Epithelial cell of prostate (primary cell): Measurements from ENCODE around the gene ATOH1.

Experiments used
- DNase-seq: peaks from one replicate; pipeline ENCODE4 v3.0.0-alpha.2; 2011; ENCODE audit warnings: low read depth, low spot score
- H3K27ac ChIP-seq: fragments of 450-650 bp; 2 replicates; pipeline ENCODE4 v1.5.1; 2017; ENCODE audit warnings: mild to moderate bottlenecking

ATOH1 gene

GRCh38 chr4:93828332-93828994, at the start of gene ATOH1:
Gene ATOH1 (plus strand): TSS chr4:93828753. CDS start chr4:93828927, 174 bp downstream.
- DNase-seq, result no peak
- H3K27ac ChIP-seq, result no peak within 1 kb of the TSS

GRCh38 chr4:93779228-93779627, 49.3 kb upstream of the ATOH1 start:
- DNase-seq, result no peak

GRCh38 chr4:93780080-93780479, 48.5 kb upstream of the ATOH1 start:
- no peak overlapping the region for H3K27ac ChIP-seq
- DNase-seq, result no peak

More at GRCh38 chr4:93779228-93779627, 49.3 kb upstream of the ATOH1 start:
- H3K27ac ChIP-seq, result no peak overlapping the region

- DNase-seq, result no peak
- H3K27ac ChIP-seq, result no peak overlapping the region
These were observed 47.4 kb upstream of the ATOH1 start for GRCh38 chr4:93781198-93781597.

- DNase-seq, result no peak
These were observed 42.4 kb upstream of the ATOH1 start for GRCh38 chr4:93786149-93786548.

GRCh38 chr4:93788712-93789111, 39.8 kb upstream of the ATOH1 start:
- no peak for DNase-seq
- no peak overlapping the region for H3K27ac ChIP-seq

More at GRCh38 chr4:93786149-93786548, 42.4 kb upstream of the ATOH1 start:
- no peak overlapping the region for H3K27ac ChIP-seq

- no peak for DNase-seq
These were observed 36.9 kb upstream of the ATOH1 start for GRCh38 chr4:93791570-93792195.

GRCh38 chr4:93802045-93802444, 26.5 kb upstream of the ATOH1 start:
- no peak overlapping the region for H3K27ac ChIP-seq
- DNase-seq, result no peak

More at GRCh38 chr4:93791570-93792195, 36.9 kb upstream of the ATOH1 start:
- H3K27ac ChIP-seq, result no peak overlapping the region

- H3K27ac ChIP-seq, result no peak overlapping the region
- no peak for DNase-seq
These were observed 18.8 kb upstream of the ATOH1 start for GRCh38 chr4:93809773-93810172.

- no peak for DNase-seq
- H3K27ac ChIP-seq, result no peak overlapping the region
These were observed 18.1 kb upstream of the ATOH1 start for GRCh38 chr4:93810340-93810992.

GRCh38 chr4:93813092-93813491, 15.5 kb upstream of the ATOH1 start:
- H3K27ac ChIP-seq, result no peak overlapping the region
- DNase-seq, result no peak

GRCh38 chr4:93814141-93814540, 14.4 kb upstream of the ATOH1 start:
- no peak overlapping the region for H3K27ac ChIP-seq
- no peak for DNase-seq

GRCh38 chr4:93814722-93815121, 13.8 kb upstream of the ATOH1 start:
- no peak overlapping the region for H3K27ac ChIP-seq
- no peak for DNase-seq

- H3K27ac ChIP-seq, result no peak overlapping the region
- peak; percentile 0 for DNase-seq
These were observed 2.9 kb upstream of the ATOH1 start for GRCh38 chr4:93825551-93826216.

GRCh38 chr4:93827272-93827947, 1.1 kb upstream of the ATOH1 start:
- DNase-seq, result no peak
- no peak overlapping the region for H3K27ac ChIP-seq

- no peak overlapping the region for H3K27ac ChIP-seq
- no peak for DNase-seq
These were observed 654 bp downstream of the ATOH1 start for GRCh38 chr4:93828995-93829819.

- DNase-seq, result no peak
- no peak overlapping the region for H3K27ac ChIP-seq
These were observed 1.5 kb downstream of the ATOH1 start for GRCh38 chr4:93829820-93830687.

- no peak for DNase-seq
- no peak overlapping the region for H3K27ac ChIP-seq
These were observed 3.4 kb downstream of the ATOH1 start for GRCh38 chr4:93831716-93832496.
